ENCODE measurements around the gene CERCAM.

Gene CERCAM

GRCh38 chr9:128372784-128373183, 47.9 kb upstream of the CERCAM start:
- Histone ChIP-seq H3K27me3 (ENCODE audit: low read length) (no peaks in the 10 kb centered on the region), H3K27ac (ENCODE audit: low read depth, low read length) (no peak overlapping the region), H3K4me3 (ENCODE audit: insufficient read depth, low read length, poor library complexity, severe bottlenecking) (no peak overlapping the region), H3K4me2 (ENCODE audit: low read depth, low read length, poor library complexity, severe bottlenecking) (peak overlapping the region; percentile 89), H3K36me3 (ENCODE audit: low read length) (no peaks in the 10 kb centered on the region), H2AFZ (ENCODE audit: low read depth, low read length, severe bottlenecking) (no peak overlapping the region), H3K79me2 (ENCODE audit: insufficient read depth, low read length) (peaks cover 55% of the 10 kb centered on the region), H3K9me2 (replicated peaks; ENCODE audit: insufficient read depth, low read length) (no peaks in the 10 kb centered on the region), H3K9ac (ENCODE audit: low read length) (no peak overlapping the region; the same call in 1 of the 2 replicates), H3F3A (ENCODE audit: insufficient read depth) (no peaks in the 10 kb centered on the region), H4K20me1 (ENCODE audit: low read depth, low read length) (no peaks in the 10 kb centered on the region), H3K9me3 (ENCODE audit: insufficient read depth, low read length) (no peaks in the 10 kb centered on the region)
- TF ChIP-seq CTCF (IDR thresholded peaks at IDR 0.05; ENCODE audit: insufficient read depth, low read length, poor library complexity, severe bottlenecking): no peak
- TF ChIP-seq EZH2phosphoT487 (conservative IDR thresholded peaks at IDR 0.05; ENCODE audit: low read length): no peak

- no peaks in the 10 kb centered on the region for H3F3A ChIP-seq (ENCODE audit: insufficient read depth)
- no peaks in the 10 kb centered on the region for H3K36me3 ChIP-seq (ENCODE audit: low read length)
- no peak overlapping the region for H3K9ac ChIP-seq (ENCODE audit: low read length)
- no peak overlapping the region for H3K4me3 ChIP-seq (ENCODE audit: insufficient read depth, low read length, poor library complexity, severe bottlenecking)
- peaks cover 55% of the 10 kb centered on the region for H3K79me2 ChIP-seq (ENCODE audit: insufficient read depth, low read length)
- no peaks in the 10 kb centered on the region for H4K20me1 ChIP-seq (ENCODE audit: low read depth, low read length)
- no peaks in the 10 kb centered on the region for H3K27me3 ChIP-seq (ENCODE audit: low read length)
- TF ChIP-seq CTCF (IDR thresholded peaks at IDR 0.05; ENCODE audit: insufficient read depth, low read length, poor library complexity, severe bottlenecking) (no peak), EZH2phosphoT487 (conservative IDR thresholded peaks at IDR 0.05; ENCODE audit: low read length) (no peak)
- no peak overlapping the region for H3K27ac ChIP-seq (ENCODE audit: low read depth, low read length)
- H3K9me2 ChIP-seq (replicated peaks; ENCODE audit: insufficient read depth, low read length): no peaks in the 10 kb centered on the region
- H3K4me2 ChIP-seq (ENCODE audit: low read depth, low read length, poor library complexity, severe bottlenecking): no peak overlapping the region
- H3K9me3 ChIP-seq (ENCODE audit: insufficient read depth, low read length): no peaks in the 10 kb centered on the region
- H2AFZ ChIP-seq (ENCODE audit: low read depth, low read length, severe bottlenecking): no peak overlapping the region
Observed at GRCh38 chr9:128374221-128374675, 46.4 kb upstream of the CERCAM start.

- Histone ChIP-seq H2AFZ (ENCODE audit: low read depth, low read length, severe bottlenecking) (no peak overlapping the region), H3K36me3 (ENCODE audit: low read length) (no peaks in the 10 kb centered on the region), H3K79me2 (ENCODE audit: insufficient read depth, low read length) (peaks cover 55% of the 10 kb centered on the region), H3K4me3 (ENCODE audit: insufficient read depth, low read length, poor library complexity, severe bottlenecking) (no peak overlapping the region), H3K27me3 (ENCODE audit: low read length) (no peaks in the 10 kb centered on the region), H4K20me1 (ENCODE audit: low read depth, low read length) (no peaks in the 10 kb centered on the region), H3F3A (ENCODE audit: insufficient read depth) (no peaks in the 10 kb centered on the region), H3K9me2 (replicated peaks; ENCODE audit: insufficient read depth, low read length) (no peaks in the 10 kb centered on the region), H3K9ac (ENCODE audit: low read length) (no peak overlapping the region), H3K4me2 (ENCODE audit: low read depth, low read length, poor library complexity, severe bottlenecking) (no peak overlapping the region), H3K27ac (ENCODE audit: low read depth, low read length) (no peak overlapping the region), H3K9me3 (ENCODE audit: insufficient read depth, low read length) (no peaks in the 10 kb centered on the region)
- TF ChIP-seq EZH2phosphoT487 (conservative IDR thresholded peaks at IDR 0.05; ENCODE audit: low read length) (no peak), CTCF (IDR thresholded peaks at IDR 0.05; ENCODE audit: insufficient read depth, low read length, poor library complexity, severe bottlenecking) (no peak)
Observed at GRCh38 chr9:128375865-128376264, 44.8 kb upstream of the CERCAM start.
